ENCODE data around the gene PANX2.

PANX2 gene

DNA sequence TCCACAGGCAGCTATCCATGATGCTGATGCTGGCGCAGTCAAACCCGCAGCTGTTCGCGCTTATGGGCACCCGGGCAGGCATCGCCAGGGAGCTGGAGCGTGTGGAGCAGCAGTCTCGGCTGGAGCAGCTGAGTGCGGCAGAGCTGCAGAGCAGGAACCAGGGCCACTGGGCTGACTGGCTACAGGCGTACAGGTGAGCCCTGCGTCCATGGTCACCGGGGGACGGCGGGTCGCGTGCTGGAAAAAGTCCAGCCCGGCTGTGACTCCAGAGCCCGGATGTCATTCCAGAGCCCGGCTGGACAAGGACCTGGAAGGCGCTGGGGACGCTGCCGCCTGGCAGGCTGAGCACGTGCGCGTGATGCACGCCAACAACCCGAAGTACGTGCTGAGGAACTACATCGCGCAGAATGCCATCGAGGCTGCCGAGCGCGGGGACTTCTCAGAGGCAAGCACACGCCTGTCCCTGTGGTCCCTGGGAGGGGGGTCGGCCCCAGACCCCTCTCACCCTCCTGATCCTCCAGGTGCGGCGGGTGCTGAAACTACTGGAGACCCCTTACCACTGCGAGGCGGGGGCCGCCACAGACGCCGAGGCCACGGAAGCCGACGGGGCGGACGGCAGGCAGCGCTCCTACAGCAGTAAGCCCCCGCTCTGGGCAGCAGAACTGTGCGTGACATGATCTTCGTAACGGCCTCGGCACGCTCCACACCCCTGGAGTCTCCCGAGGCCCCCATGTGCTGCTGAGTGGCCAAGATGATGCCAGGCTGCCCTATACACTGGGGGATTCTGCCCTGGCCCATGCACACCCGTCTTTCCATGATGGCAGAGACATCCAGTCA is 46.4 kb downstream of the PANX2 start:
- DNase-seq: no peak

GRCh38 chr22:50217543-50218152 is 47.1 kb downstream of the PANX2 start:
- DNase-seq: no peak

DNA sequence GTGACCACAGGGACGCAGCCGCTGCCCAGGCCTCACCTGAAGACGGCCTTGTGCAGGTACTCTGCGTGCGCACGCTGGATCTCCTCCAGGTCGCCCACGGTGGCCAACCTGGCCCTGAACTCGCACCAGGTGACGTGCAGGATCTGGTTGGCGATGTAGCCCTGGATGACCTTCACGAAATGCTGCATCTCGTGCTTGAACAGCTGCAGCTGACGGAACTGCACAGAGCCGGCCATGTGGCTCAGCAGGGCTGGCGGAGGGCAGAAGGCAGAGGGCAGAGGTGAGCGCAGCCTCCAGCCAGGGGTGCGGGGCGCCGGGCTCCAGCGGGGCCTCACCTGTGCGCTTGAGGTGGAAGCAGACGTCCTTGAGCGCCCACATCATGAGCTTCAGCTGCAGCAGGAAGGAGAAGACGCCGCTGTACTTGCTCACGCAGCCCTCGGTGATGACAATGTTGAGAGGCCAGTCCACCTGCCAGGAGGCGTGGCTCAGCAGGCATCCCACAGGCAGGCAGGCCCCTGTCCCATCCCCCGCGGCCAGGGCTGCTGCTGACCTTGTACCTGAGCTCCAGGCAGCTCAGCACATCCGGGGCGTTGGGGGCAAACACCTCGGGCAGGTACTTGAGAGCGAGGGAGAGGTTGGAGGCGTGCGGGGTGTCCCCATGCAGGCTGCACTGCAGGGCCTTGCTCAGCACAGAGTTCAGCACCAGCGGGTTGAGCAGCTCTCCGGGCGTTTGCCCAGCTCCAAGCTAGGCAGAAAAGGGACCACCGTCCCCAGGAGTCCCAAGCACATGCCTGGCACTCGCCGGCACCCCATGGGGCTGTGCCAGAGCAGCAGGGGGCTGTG is 47.8 kb downstream of the PANX2 start:
- DNase-seq: no peak

DNA sequence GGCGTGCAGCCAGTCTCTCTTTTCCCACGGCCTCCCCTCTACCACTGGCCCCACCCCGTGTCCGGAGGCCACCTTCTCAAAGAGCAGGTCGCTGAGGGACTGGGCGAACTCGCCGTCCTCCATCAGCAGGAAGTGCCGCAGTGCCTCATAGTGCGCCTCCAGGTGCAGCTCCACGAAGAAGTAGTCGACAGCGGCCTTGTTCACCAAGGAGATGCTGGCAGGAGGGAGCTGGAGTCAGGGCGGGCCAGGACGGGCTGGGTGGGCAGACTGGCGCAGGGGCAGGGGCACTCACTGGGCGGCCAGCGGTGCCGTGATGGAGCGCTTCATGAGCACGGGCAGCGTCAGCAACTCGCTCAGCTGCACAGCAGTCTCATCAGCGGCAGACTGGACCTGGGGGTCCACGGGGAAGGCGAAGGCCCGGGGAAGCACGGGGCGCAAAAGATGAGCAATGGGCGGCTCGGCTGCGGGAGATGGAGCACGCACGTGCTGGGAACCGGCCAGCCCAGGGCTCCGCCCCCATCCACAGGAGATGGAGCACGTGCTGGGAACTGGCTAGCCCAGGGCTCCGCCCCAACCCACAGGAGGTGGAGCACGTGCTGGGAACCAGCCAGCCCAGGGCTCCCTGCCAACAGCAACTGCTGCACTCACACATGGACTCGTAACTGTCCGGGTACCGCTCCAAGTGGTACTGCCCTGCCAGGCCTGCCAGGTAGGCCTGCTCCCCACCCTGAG is 48.6 kb downstream of the PANX2 start:
- DNase-seq: no peak

- DNase-seq: no peak
Measured at GRCh38 chr22:50219800-50220602, 49.5 kb downstream of the PANX2 start.

DNA sequence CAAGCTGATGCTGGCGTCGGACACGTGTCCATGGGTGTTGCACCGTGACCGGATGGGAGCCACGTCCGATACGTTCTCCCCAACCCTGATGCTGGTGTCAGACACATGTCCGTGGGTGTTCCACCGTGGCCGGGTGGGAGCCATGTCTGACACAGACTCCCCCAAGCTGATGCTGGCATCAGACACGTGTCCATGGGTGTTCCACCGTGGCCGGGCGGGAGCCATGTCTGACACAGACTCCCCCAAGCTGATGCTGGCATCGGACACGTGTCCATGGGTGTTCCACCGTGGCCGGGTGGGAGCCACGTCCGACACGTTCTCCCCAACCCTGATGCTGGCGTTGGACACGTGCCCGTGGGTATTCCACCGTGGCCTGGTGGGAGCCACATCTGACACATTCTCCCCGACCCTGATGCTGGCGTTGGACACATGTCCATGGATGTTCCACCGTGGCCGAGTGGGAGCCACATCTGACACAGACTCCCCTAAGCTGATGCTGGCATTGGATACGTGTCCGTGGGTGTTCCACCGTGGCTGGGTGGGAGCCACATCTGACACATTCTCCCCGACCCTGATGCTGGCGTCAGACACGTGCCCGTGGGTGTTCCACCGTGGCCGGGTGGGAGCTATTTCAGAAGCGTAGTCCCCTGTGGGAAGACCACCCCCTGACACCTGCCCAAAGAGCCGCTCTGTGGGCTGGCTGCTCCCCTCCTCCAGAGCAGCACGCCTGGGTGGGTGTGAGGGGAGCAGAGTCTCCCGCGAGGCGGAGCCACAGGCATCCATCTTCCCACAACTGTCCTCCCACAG is 50.3 kb downstream of the PANX2 start:
- no peak for DNase-seq

GRCh38 chr22:50221410-50222300 is 51.1 kb downstream of the PANX2 start:
- DNase-seq: no peak

DNA sequence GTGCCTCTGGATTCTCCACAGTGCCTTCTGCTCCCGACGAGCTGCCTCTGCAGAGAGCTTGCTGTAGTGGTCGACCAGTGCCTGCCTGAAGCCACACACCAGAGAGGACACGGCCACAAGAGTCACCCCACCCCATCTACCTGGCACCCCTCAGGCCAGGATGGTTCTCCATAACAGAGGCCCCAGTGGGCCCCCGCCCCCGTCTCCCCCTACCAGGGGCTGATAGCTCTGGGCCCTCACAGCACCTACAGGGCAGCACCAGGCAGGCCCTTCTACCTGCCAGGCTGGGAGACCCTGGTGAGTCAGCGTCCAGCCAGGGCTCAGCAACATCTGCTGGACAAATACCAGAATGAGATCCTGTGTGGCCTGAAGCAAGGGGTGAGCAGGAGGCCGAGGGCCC is 52.0 kb downstream of the PANX2 start:
- no peak for DNase-seq

- no peak for DNase-seq
Measured at GRCh38 chr22:50224071-50224470, 53.5 kb downstream of the PANX2 start.

- DNase-seq: no peak
Measured at GRCh38 chr22:50225200-50225969, 54.9 kb downstream of the PANX2 start.

- DNase-seq: no peak
Measured at GRCh38 chr22:50226063-50226874, 55.7 kb downstream of the PANX2 start.

DNA sequence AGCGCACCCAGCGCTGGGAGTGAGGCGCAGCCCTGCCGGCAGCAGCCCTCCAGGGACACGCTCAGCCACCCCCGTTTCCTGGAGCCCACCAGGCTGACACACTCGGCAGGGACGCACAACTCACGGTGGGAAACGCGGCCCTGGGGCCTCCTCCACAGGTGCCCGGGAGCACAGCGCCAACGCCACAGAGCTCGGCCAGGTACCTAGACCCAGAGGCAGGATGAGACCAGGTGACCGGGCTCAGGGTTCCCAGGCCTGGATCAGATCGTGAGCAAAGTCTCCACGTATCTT is 56.3 kb downstream of the PANX2 start:
- DNase-seq: no peak

GRCh38 chr22:50227579-50228215 is 57.2 kb downstream of the PANX2 start:
- no peak for DNase-seq

GRCh38 chr22:50228366-50228765 is 57.8 kb downstream of the PANX2 start:
- DNase-seq: no peak

DNA sequence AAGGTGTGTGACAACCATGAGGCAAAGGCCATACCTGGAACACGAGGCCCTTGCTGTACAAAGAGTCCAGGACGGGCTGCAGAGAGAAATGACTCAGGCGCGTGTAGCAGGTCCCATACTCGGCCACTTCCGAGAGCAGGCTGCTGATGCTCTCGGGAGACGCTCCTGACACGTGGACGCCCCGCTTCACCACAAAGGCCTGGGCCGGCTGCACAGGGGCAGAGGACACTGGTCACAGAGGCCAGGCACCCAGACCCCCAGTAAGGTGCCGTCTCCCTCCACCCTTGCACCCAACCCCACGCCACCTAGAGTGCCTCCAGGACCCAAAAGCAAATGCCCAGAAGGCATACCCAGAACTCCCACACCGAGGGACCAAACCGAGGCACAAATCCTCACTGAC is 58.8 kb downstream of the PANX2 start:
- DNase-seq: no peak

Data from cerebellar nuclear complex (tissue), 1 donor.